GM18526 (cell line): Measurements from ENCODE around the gene TNIK.

ENCODE experiments used
- POLR2A ChIP-seq: IDR thresholded peaks from 3 replicates; pipeline ENCODE4 v1.6.1; 2011; ENCODE audit not compliant: insufficient read length; ENCODE audit errors: extremely low read depth

Gene TNIK

DNA sequence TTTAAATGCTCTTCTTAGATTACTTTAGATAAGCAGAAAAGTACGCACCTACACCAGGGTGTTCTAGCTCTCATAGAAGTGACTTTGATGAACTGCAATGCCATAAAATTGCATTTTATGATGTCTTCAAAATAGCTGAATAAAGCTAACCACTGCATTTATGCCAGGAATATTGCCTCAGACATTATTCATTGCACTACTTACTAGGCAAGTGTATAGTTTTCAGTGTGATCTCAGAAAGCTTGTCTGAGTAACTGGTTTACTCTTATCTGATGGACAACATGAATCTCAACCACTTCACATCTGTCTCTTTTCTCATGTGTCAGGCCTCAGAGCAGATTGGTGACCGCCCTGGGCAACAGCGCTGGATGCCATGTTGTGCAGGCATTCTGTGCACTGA lies 314.4 kb downstream of the TNIK start:
- TF ChIP-seq POLR2A, result no peak

DNA sequence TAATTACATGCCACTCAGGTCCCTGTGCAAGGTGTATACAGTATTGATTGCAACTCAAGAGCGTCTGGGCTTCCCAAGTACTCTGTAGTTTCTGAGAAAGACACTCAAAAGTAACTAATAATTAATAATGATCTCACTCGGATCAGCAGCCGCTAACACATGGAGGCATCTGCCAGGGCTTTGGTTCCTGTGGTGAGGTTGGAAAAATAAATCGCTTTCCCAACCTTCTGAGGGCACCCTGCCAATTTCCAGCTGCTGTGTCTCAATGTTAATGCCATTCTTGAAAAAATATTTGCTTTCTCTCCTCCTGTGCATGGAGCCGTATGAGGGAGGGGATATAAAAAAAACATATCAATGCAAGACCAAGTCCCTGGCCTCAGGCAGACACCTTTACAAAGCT lies 317.2 kb downstream of the TNIK start:
- TF ChIP-seq POLR2A, result no peak

DNA sequence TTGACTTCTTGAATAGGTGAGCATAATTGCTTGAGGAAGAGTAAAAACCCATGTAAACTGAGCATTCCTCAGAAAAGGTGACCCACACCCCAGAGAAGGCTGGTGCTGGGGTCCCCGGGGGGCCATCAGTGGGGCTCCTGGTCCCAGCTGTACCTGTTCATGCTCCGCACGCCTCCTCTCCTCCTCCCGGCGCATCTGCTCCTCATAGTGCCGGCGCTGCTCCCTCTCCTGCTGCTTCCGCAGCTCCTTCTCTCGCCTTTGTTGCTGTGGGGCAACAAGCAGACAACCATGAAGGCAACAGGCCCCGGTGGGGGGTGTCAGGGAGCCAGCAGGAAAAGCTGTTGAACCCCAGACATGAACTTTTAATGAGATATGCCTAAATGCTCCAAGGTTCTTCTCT lies 320.0 kb downstream of the TNIK start:
- no peak for TF ChIP-seq POLR2A

DNA sequence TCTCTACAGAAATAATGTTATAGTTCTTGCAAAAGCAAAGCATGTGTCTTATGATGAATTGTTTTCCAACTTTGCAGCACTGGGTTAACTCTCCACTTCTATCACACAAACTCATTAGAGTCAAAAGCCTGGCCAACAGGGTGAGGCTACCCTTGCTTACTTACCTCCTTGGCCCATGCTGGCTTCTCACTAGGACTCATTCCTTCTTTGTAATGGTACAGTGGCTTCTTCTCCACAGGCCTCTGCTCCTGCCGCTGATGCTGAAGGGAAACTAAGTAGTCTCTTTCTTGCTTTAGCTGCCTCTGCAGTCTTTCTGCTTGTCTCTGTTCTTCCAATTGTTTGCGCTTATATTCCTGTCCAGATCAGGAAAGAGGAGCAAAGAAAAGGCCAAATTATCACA lies 322.2 kb downstream of the TNIK start:
- no peak for TF ChIP-seq POLR2A

DNA sequence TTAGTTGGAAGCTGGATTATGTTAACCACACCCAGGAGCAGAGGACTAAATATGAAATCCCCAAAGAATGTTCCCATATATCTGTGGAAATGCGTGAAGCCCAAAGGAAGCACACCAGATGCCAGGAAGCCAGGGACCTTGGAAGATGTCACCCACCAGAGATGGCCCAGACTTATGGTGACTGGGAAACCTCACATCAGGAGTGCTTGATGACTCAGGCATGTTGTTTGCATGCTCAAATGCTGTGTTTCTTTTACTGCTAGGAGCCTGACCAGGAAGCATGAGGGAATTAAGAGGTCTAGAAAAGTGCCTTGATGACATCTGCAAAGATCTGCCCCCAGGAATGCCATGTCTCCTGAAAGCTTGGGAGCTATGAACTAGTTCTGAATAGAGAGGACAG lies 324.7 kb downstream of the TNIK start:
- TF ChIP-seq POLR2A, result no peak

DNA sequence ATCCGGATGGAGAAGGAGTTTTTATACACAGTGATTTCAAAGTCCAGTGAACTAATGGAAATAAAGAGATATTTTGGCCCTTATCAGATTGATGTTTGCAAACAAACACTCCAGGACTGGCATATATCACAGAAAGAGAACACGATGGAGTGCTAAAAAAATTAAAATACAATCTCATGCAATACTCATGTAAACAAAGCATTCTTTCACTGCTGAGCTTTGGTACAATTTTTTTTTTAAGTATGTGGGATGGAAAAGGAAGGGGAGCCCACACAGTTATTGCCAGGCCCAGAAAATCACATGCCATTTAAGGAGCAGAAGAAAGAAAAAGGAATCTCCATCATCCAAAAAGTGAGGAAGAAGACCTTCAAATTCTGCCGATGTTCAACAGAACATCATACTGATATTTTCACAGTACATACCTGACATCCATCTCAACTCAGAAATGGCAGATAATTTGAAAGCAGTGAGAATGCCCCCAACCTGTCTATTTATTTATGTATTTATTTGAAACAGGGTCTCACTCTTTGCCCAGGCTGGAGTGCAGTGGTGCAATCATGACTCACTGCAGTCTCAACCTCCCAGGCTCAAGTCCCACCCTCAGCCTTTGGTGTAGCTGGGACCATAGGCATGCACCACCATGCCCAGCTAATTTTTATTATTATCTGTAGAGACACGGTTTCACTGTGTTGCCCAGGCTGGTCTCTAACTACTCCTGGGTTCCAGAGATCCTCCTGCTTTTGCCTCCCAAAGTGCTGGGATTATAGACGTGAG lies 326.2 kb downstream of the TNIK start:
- TF ChIP-seq POLR2A, result no peak

DNA sequence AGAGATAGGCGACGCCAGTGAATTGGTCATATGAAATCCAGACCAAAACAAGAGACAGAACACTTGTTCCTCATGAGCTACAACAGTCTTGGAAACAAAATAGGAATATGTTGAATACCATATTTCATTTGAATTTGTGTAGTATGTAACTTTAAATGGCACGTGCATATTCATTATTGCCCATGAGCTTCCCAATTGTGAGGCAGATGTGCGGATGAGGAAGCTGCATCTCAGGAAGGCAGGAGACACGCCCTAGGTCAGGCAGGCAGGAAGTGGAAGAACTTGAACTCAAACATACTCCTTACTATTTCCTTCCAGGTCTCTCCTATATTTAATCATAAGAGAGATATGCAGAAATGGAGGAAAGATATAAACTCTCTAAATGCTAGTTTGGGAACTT lies 326.9 kb downstream of the TNIK start:
- no peak for TF ChIP-seq POLR2A

DNA sequence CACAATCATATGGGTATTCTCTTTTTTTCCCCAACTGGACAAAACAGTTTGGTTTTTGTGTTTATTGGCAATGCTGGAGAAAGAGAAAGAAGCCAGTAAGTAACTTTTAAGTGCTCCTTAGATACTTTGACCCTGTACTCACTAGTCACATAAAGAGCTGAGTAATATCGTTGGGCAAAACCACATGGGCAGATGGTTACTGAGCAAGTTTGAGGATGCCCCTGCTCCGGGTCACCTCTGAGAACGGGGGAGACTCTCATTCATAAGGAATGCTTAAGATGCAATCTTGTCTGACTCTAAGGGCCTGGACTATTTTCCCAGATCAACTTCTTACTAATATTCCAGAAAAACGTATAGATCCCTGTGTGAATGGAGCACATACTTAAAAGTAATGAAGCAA lies 327.3 kb downstream of the TNIK start:
- no peak for TF ChIP-seq POLR2A

DNA sequence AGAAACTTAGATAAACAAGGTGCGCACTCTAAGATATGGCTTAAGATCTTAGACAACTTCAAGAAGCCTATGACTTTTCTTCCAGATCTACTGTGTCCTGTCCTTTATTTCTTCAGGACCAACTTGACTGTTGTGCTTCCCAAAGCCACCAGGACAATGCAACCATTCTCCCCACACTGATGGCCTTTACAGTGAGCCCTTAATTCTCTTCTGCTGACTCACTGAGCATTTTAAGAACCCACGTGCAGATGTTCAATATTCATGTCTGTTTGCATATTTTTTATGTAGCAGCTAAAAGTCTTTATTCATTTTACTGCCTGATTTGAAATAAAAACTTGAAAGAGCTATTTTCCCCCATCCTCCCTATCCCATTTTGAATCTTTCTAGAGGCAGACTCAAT lies 330.4 kb downstream of the TNIK start:
- no peak for TF ChIP-seq POLR2A

DNA sequence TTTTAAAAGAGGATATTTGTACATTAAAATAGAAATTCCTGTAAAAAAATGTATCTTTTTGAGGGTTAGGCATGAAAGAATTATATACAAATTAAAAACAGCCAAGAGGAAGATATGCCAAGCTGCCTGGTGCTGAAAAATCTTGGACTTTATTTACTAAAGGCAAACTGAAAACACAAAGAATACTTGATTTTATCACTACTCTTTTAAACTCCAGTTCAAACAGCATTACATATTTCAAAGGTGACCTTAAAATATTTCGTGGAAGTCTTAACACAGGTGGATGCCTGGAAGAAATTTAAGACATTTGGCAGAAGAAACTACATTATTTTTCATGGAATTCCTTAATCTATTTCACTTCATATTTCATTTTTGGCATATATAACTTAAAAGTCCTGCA lies 332.6 kb downstream of the TNIK start:
- no peak for TF ChIP-seq POLR2A

DNA sequence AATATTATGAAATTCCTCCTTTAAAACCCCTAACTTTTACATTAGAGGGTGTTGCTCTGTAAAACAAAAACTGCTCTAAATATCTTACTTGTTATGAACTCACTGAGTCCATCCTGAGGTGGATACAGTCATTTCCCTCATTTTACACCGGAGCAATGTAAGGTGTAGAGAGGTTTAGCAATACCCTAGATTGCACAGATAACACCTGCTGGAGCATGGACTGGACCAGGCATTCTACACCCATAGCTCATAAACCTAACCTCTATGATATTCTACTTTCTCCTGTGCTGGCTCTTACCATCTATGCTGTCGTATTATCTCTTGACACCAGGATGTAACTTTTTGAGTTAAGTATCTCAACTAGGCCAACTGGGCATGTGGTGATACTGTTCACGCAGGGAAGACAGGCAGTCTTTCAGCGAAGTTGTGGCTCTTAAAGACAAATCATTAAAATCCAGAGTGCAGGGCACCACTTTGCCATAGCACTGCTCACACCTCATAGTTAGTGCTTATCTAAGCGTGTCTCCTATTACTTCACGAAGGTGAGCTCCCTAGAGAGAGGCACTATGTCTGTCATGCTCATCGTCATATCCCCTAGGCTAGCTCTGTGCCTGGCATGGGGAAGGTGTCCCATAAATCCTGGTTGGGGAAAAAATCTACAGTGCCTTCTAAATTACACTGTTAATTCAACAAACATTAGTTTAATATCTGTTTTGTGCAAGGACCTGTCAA lies 333.6 kb downstream of the TNIK start:
- no peak for TF ChIP-seq POLR2A

DNA sequence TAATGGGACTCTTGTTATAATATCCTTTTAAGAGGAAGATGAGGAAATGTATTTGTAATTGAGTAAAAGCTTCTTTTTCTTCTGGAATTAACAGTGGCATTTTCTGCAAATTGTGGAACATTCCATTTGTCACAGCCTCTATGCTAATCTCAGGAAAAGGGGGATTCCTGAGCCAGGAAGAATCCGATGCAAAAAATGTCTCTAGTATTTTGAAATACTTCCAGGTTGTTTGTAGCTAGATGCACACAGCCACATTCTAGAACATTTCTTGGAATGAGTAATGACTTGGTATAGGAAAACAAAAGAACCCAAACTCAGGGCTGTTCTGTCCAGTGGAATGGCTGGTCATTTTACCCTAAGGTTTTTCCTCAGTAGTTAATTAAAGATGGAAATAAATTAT lies 335.2 kb downstream of the TNIK start:
- no peak for TF ChIP-seq POLR2A

DNA sequence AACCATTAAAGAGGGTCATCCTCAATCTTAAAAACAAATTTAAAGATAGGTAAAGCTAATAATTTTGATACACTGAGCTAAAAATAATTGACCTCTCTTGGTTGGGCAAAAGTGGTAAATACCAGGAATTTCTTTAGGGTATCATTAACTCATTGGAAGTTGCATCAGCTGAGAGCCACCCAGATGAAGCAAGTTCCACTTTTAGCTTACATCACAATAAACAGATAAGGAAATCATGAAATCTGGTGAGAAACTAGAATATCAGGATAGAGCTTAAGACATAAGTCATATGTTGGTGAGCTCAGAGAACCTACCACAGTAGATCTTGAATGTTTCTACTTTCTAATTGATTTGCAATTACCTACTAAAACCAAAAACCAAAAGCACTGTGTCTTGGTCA lies 336.3 kb downstream of the TNIK start:
- TF ChIP-seq POLR2A, result no peak

DNA sequence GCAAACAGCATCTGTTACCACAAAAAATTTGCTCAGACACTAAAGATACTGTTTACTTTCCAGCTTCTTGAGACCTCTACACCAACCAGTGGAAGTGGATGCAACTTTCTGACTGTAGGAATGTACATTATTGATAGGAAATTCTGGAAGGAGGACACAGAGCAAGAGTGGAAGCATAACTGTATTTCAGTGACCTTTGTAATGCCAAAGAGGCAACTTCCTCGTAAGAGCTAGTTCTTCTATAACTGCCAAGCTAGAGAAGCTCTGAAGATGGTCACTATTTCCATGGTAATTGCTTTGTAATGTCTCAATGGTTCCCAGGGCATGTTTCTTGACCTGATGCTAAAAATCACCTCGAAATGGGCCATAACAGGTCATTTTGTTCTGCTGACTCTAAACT lies 337.3 kb downstream of the TNIK start:
- TF ChIP-seq POLR2A, result no peak

DNA sequence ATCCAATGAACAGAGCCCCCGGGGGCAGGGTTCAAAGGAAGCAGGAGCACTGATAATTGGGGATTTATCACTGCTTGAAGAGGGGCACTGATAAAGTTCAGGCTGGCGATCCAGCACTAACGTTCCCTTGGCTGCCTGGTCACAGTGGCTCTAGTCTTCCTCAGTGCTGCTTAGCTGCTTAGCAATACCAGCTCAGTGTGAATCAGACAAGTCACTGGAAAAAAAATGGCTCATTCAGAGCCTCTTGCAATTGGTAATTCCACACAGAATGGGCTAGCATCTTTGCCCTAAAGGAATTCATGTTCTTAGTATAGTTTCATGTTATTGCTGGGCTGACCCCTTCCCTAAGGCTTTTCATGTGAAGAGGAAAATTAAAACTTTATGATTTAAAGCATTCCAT lies 338.0 kb downstream of the TNIK start:
- TF ChIP-seq POLR2A, result no peak

DNA sequence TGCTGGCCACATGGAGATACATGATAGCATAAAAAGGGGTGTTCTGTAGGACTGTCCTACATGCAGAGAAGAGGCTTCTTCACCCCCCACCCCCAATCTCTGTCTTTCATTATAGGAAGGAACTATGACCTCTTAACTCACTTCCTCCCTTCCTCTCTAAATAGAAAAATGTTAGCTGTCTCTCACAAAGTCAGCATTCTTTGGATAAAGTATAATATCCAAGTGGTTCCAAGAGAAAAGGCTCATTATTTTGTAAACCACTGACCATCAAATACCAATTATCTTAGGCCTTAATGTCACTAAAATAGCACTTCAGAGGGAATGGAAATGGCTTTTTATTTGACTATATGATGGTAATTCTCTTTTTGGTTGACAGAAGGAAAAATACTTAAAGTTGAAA lies 338.4 kb downstream of the TNIK start:
- TF ChIP-seq POLR2A, result no peak
